NCI-H1930 (cell line): ENCODE results near the gene OR11G2.
"Not testable (repeated sequence)": the region's sequence is repeated elsewhere in the genome, so short reads cannot be mapped to it uniquely, and the experiment has no call there.

Experiments used
- DNase-seq, 2 experiments: peaks; one replicate each; lab custom pipeline; 2025; lab: John Stamatoyannopoulos, UW

The OR11G2 gene

GRCh38 chr14:20228681-20229080 lies 38.0 kb downstream of the OR11G2 start, which contains the start of gene OR11H7:
OR11H7 (plus strand) TSS chr14:20228981.
- DNase-seq, result no peak

DNA sequence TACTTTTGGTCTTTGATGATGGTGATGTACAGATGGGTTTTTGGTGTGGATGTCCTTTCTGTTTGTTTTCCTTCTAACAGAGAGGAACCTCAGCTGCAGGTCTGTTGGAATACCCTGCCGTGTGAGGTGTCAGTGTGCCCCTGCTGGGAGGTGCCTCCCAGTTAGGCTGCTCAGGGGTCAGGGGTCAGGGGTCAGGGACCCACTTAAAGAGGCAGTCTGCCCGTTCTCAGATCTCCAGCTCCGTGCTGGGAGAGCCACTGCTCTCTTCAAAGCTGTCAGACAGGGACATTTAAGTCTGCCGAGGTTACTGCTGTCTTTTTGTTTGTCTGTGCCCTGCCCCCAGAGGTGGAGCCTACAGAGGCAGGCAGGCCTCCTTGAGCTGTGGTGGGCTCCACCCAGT lies 44.7 kb downstream of the OR11G2 start:
- not testable (repeated sequence) for DNase-seq

- DNase-seq, result peak in 1 of 2 experiments; percentile 17
Observed at GRCh38 chr14:20247646-20248246, 57.0 kb downstream of the OR11G2 start.
